HT1080 (cell line): ENCODE data around the gene SLC19A1. TPM values are rescaled to one million over a fixed set of nuclear protein-coding genes. Genes with fewer than 3 reads are reported as not detected.

ENCODE experiments used
- DNase-seq: peaks from one replicate; pipeline ENCODE4 v3.0.0-alpha.2; 2015; ENCODE audit warnings: low read depth
- total RNA-seq: library from RNA; depleted of rRNA; stranded (reverse); fragments of >200 nt; shearing (Covaris generic); gene quantifications from 2 replicates; pipeline ENCODE4 v1.2.3, GENCODE V29; 2014

Gene SLC19A1
- total RNA-seq, 1 experiment from 2014 or later: 46.8 TPM

GRCh38 chr21:45494135-45494850, 47.9 kb downstream of the SLC19A1 start:
- DNase-seq: no peak

DNA sequence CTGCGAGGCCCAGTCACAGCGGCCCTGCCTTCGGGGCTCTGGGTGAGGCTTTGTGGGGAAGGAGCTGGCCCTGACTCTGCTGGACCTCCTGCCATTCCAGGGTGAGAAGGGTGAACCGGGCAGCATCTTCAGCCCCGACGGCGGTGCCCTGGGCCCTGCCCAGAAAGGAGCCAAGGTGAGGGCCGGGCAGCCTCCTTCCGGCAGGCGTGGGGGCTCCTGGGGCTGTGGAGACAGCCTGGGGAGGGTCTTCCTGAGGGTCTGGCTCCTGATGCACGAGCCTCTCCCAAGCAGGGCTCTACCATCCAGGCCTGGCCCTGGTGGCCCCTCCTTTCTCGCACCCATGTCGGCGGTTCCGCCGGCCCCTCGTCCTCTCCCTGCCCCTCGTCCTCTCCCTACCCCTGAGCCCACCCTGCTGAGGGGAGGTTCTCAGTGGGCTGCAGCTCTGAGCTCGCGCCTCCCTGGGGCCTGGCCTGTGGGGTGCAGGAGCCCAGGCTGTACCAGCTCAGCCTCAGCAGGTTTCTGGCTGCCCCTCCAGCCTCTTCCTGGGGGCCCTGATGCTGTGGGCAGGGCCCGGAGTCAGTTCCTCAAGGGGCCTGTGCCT, 48.7 kb downstream of the SLC19A1 start:
- DNase-seq: no peak

DNA sequence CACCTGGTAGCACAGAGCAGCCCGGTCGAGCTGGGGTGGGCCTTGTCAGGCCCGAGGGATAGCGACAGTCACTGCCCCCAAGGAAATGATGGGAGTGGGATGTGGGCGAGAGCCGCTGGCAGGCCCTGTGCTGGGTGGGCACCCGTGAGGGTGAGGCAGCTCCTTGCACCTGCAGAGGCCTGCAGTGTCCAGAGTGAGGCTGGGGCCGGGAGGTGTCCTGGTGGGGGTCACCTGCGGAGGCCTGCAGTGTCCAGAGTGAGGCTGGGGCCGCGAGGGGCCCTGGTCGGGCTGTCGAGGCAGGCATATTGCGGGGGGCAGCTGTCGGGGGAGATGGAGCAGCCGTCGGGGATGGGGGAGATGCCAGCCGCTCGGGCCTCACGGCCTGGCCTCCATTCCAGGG, 49.5 kb downstream of the SLC19A1 start:
- no peak for DNase-seq

DNA sequence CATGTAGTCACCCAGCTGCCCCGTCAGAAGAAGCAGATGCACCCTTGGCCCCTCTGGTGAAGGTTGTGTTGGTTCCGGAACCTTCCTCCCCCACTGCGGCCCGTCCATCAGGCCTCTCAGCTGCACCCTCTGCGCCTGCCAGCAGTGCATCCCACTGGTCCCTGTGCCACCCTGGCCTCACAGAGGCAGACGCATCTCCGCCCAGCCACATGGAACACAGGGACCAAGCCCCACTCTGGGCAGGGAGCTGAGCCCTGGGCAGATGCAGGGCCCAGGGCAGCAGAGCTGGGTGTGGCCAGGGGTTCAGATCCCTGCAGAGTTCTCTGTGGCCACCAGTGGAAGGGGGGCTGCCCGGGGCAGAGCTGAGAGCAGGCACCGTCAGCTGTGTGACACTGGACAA, 50.6 kb downstream of the SLC19A1 start:
- no peak for DNase-seq

DNA sequence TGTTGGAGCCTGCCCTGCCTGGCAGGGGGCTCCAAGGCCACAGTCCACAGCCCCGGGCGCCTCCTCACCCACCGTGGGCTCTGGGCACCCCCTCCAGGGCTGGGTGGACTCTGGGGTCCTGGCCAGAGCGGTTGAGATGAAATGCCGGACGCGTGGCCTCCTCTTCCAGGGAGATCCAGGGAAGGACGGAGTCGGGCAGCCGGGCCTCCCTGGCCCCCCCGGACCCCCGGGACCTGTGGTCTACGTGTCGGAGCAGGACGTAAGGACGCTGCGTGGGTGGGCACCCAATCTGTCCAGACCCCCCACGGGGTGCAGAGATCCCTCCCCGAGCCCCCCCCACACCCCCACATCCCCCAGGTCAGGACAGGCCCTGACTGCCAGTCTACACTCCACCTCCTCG, 51.2 kb downstream of the SLC19A1 start:
- DNase-seq: no peak

- DNase-seq: no peak
Measured at GRCh38 chr21:45490049-45490731, 52.0 kb downstream of the SLC19A1 start.

DNA sequence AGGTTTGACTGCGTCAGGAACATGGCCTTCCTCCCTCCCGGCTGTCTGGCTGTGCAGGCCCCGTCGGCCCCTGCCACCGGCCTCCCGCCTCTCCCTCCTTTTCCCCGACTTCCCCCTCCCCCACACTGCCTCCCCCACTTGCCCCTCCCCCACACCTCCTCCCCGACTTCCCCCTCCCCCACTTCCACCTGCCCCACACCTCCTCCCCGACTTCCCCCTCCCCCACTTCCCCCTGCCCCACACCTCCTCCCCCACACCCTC, 52.6 kb downstream of the SLC19A1 start:
- DNase-seq: no peak

GRCh38 chr21:45488931-45489721, 53.1 kb downstream of the SLC19A1 start:
- DNase-seq: no peak

DNA sequence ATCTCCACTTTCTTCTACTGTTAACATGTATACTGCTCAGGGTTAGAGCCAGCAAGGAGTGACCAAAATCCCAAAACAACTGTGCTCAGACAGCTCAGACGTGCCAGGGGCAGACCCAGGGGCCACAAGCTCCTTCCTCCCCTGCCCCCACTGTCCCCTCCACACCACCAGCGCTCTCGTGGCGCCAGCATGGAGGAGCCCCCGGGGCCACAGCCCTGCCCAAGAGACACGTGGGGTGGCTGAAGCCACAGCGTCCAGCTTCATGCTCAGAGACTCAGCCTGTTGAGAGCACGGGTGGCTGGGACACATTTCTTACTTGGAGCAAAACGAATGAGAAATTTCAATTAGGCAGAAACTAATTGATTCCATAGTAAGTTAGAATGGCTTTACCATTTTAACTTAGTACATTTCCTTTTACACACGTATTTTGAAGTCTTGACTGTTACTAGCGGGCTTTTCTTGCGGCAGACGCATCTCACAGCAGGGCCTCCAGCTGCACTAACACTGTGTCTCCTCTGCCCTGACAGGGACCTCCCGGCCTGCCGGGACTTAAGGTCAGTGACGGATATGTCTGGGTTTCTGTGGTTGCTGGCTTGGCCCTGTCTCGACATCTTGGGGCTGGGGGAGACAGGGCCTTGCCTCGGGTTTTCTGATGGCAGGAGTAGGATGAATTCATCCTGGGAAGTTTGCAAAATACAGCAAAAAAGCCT, 54.2 kb downstream of the SLC19A1 start:
- DNase-seq: no peak

DNA sequence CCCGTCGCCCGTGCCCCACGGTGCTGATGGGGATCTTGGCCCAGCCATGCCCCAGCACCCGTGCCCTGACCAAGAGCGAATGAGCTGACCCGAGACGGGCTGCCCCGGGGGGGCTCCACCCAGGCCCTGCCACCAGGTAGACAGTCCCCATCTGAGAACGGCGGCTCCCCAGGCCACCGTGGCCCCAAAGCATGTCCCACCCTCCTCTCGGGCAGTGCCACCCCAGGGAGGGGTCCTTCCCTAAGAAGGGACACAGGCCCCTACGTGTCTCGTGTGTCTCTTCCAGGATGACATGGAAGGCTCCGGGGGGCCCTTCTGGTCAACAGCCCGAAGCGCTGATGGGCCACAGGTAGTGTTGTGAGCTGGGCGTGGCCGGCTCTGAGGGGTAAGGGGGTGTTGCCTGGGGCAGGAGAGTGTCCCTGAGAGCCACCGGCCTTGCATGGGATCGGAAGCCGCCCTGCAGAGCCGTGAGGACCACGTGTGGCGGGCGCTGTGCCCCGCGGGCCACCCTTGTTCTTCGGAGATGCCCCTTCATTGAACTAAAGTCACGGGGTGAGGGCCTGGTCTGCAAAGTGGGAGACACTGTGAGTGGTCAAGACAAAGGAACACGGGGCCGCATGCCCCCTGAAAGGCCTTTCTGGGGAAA, 55.0 kb downstream of the SLC19A1 start:
- no peak for DNase-seq

GRCh38 chr21:45486443-45487160, 55.6 kb downstream of the SLC19A1 start:
- DNase-seq: no peak

DNA sequence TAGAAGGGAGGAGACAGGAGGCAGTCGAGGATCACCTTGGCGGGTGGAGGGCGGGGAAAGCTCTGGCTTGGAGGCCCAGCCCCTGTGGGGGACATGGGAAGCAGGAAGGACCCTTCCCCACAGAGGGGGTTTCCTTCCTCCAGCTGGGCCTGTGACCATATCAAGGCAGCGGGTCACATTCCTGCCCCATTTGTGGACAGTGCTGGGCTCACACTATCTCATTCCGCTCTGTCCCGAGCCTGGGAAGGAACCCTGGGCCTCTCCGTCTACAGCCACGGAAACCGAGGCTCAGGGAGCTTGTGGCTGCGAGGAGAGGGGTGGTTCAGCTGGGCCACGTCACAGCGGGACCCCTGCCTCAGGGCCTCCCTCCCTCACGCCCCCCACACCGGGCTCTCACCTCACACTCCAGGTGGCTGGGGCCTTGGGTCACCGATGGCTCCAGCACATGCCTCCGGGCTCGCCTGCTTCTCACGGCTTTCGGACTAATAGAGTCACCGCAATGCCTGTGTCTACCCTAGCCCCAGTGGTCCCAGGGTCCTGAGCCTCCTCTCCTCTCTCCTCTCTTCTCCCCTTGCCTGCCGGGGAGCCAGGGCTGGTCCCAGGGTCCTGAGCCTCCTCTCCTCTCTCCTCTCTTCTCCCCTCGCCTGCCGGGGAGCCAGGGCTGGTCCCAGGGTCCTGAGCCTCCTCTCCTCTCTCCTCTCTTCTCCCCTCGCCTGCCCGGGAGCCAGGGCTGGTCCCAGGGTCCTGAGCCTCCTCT, 56.4 kb downstream of the SLC19A1 start:
- no peak for DNase-seq

- DNase-seq: no peak
Measured at GRCh38 chr21:45484318-45484717, 57.9 kb downstream of the SLC19A1 start.

GRCh38 chr21:45482899-45483821, 59.1 kb downstream of the SLC19A1 start:
- DNase-seq: no peak

DNA sequence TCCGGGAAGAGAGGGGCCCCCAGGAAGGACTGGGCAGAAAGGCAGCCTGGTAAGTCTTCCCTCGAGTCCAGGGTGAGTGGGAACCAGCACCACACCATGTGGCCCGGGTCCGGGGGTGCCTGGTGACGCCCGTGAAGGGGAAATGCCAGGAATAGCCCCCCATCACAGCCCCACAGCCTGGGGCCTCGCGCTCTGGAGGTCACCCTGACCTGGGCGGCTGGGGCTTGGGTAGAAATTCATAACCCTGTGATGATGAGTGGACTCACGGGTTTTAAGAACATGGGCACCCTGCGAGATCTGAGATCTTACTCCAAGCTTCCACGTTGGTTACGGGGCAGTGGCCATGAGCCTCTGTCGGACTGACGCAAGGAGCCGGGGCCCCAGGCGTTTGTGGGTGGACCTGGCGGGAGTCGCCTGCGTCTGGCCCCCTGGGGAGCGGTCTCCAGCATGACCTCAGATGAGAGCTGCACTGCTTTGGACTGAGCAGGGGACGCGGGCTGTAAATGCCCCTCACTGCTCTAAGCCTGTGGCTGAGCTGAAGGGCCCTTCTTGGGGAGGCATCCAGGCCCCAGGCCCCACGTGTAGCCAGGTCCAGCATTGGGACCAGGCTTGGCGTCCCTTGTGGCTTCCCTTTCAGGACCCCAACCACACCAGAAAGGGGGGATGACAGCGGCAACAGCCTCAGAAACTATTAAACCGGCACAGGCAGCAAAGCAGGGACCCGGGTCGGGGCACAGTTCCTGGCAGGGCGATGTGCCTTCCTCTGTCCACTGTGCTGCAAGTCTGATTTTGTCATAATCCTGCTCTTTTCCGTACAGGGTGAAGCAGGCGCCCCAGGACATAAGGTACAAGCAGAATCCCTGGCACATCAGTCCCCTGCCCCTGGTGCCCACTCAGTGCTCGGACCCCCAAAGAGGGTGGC, 60.0 kb downstream of the SLC19A1 start:
- DNase-seq: no peak

- no peak for DNase-seq
Measured at GRCh38 chr21:45481566-45481965, 60.7 kb downstream of the SLC19A1 start.
